KOPT-K1 (cell line): Measurements from ENCODE around the gene SH3BGRL2.
"Not testable (repeated sequence)": the region's sequence is repeated elsewhere in the genome, so short reads cannot be mapped to it uniquely, and the experiment has no call there.

ENCODE experiments used
- H3K27ac ChIP-seq: fragments of 200-600 bp; sonication (generic); 2 replicates; pipeline ENCODE4 v1.5.1; 2016; ENCODE audit warnings: antibody characterized with exemption, mild to moderate bottlenecking, low read depth, low read length; ENCODE audit not compliant: poor library complexity, severe bottlenecking
- H3K36me3 ChIP-seq: fragments of 200-600 bp; sonication (generic); 2 replicates; pipeline ENCODE4 v1.5.1; 2017; ENCODE audit warnings: antibody characterized with exemption, mild to moderate bottlenecking, low read length, moderate library complexity; ENCODE audit not compliant: insufficient read depth
- H3K9me3 ChIP-seq: fragments of 200-600 bp; sonication (generic); 2 replicates; pipeline ENCODE4 v1.5.1; 2017; ENCODE audit warnings: antibody characterized with exemption, low read length, mild to moderate bottlenecking; ENCODE audit not compliant: insufficient read depth, poor library complexity, severe bottlenecking

The SH3BGRL2 gene

GRCh38 chr6:79608334-79609224 lies 22.6 kb upstream of the SH3BGRL2 start:
- H3K27ac ChIP-seq = no peak overlapping the region
- no peaks in the 10 kb centered on the region for H3K9me3 ChIP-seq
- H3K36me3 ChIP-seq = no peaks in the 10 kb centered on the region

- Histone ChIP-seq H3K9me3 (no peaks in the 10 kb centered on the region), H3K27ac (no peak overlapping the region), H3K36me3 (no peaks in the 10 kb centered on the region)
These were observed 21.9 kb upstream of the SH3BGRL2 start for GRCh38 chr6:79609225-79609595.

- Histone ChIP-seq H3K9me3 (no peaks in the 10 kb centered on the region), H3K27ac (no peak overlapping the region), H3K36me3 (no peaks in the 10 kb centered on the region)
These were observed 20.7 kb upstream of the SH3BGRL2 start for GRCh38 chr6:79610306-79611009.

- no peak overlapping the region for H3K27ac ChIP-seq
- H3K9me3 ChIP-seq = no peaks in the 10 kb centered on the region
- H3K36me3 ChIP-seq = no peaks in the 10 kb centered on the region
These were observed 18.7 kb upstream of the SH3BGRL2 start for GRCh38 chr6:79612457-79612856.

- H3K36me3 ChIP-seq = no peaks in the 10 kb centered on the region
- no peaks in the 10 kb centered on the region for H3K9me3 ChIP-seq
- H3K27ac ChIP-seq = no peak overlapping the region
These were observed 18.2 kb upstream of the SH3BGRL2 start for GRCh38 chr6:79612918-79613317.

- Histone ChIP-seq H3K9me3 (no peaks in the 10 kb centered on the region), H3K36me3 (no peaks in the 10 kb centered on the region), H3K27ac (no peak overlapping the region)
These were observed 17.2 kb upstream of the SH3BGRL2 start for GRCh38 chr6:79613912-79614311.

- H3K27ac ChIP-seq = no peak overlapping the region
- H3K36me3 ChIP-seq = no peaks in the 10 kb centered on the region
- H3K9me3 ChIP-seq = no peaks in the 10 kb centered on the region
These were observed 16.5 kb upstream of the SH3BGRL2 start for GRCh38 chr6:79614326-79615305.

GRCh38 chr6:79617518-79617941 lies 13.6 kb upstream of the SH3BGRL2 start:
- H3K9me3 ChIP-seq = no peaks in the 10 kb centered on the region
- no peak overlapping the region for H3K27ac ChIP-seq
- no peaks in the 10 kb centered on the region for H3K36me3 ChIP-seq

GRCh38 chr6:79618425-79618824 lies 12.7 kb upstream of the SH3BGRL2 start:
- not testable (repeated sequence) for H3K36me3 ChIP-seq, H3K9me3 ChIP-seq, H3K27ac ChIP-seq

GRCh38 chr6:79621579-79621978 lies 9.6 kb upstream of the SH3BGRL2 start:
- Histone ChIP-seq H3K27ac (no peak overlapping the region), H3K9me3 (no peaks in the 10 kb centered on the region), H3K36me3 (no peaks in the 10 kb centered on the region)

- H3K9me3 ChIP-seq = no peaks in the 10 kb centered on the region
- H3K36me3 ChIP-seq = no peaks in the 10 kb centered on the region
- H3K27ac ChIP-seq = no peak overlapping the region
These were observed 8.8 kb upstream of the SH3BGRL2 start for GRCh38 chr6:79622364-79622763.

GRCh38 chr6:79623106-79623505 lies 8.0 kb upstream of the SH3BGRL2 start:
- Histone ChIP-seq H3K9me3 (no peaks in the 10 kb centered on the region), H3K27ac (no peak overlapping the region), H3K36me3 (no peaks in the 10 kb centered on the region)

- H3K27ac ChIP-seq = no peak overlapping the region
- no peaks in the 10 kb centered on the region for H3K36me3 ChIP-seq
- H3K9me3 ChIP-seq = no peaks in the 10 kb centered on the region
These were observed 5.4 kb upstream of the SH3BGRL2 start for GRCh38 chr6:79625746-79626145.

- H3K27ac ChIP-seq = no peak overlapping the region
- H3K36me3 ChIP-seq = no peaks in the 10 kb centered on the region
- peaks cover 3% of the 10 kb centered on the region for H3K9me3 ChIP-seq
These were observed 4.3 kb upstream of the SH3BGRL2 start for GRCh38 chr6:79626811-79627210.

- Histone ChIP-seq H3K9me3 (peaks cover 3% of the 10 kb centered on the region), H3K27ac (no peak overlapping the region), H3K36me3 (no peaks in the 10 kb centered on the region)
These were observed 3.7 kb upstream of the SH3BGRL2 start for GRCh38 chr6:79627422-79627821.
